HepG2 (cell line): Measurements from ENCODE around the gene TOLLIP. TPM values are rescaled to one million over a fixed set of nuclear protein-coding genes. Genes with fewer than 3 reads are reported as not detected.

ENCODE experiments used
- ATAC-seq: fragments of 200-7000 bp; cut with Tn5 transposase; 3 replicates; pipeline ENCODE4 v1.9.1; 2020; ENCODE audit warnings: mild to moderate bottlenecking, moderate library complexity
- BruUV-seq: library from RNA; stranded (reverse); fragments of 400-500 nt; replicated peaks from 2 replicates; lab custom pipeline; 2021; lab: Mats Ljungman, UMichigan
- CTCF ChIA-PET: fragments of 300-600 bp; formaldehyde crosslinking; extraction: SDS; loops from one replicate; lab custom pipeline; 2021; ENCODE audit warnings: low total read pairs, inconsistent platforms, low intra/inter-chr PET ratio; lab: Yijun Ruan, JAX
- POLR2A ChIA-PET: fragments of 350-600 bp; sonication (Branson Sonifier 250); formaldehyde crosslinking; loops from one replicate; lab custom pipeline; 2020; ENCODE audit warnings: antibody characterized with exemption, inconsistent platforms; lab: Yijun Ruan, JAX
- DNase-seq: peaks from one replicate; pipeline ENCODE4 v3.0.0-alpha.2; 2015; ENCODE audit warnings: low spot score
- FAIRE-seq: peaks from 3 replicates; lab custom pipeline; 2011; peaks lifted over from hg19 to GRCh38; lab: Jason Lieb, UNC
- H2AFZ ChIP-seq: one replicate; pipeline ENCODE4 v1.6.1; 2011; ENCODE audit warnings: low read length, inconsistent platforms
- H3K27ac ChIP-seq: fragments of 300-600 bp; 3 replicates; pipeline ENCODE4 v1.8.0; 2011; ENCODE audit warnings: mixed run types, mild to moderate bottlenecking, mixed read lengths, low read length, inconsistent platforms; ENCODE audit not compliant: insufficient read depth; ENCODE audit errors: extremely low read length
- H3K27me3 ChIP-seq, 2 experiments: fragments of 200-600 bp in 1 of 2; 2 replicates in 1 of 2; 3 replicates in 1 of 2; pipeline versions ENCODE4 v1.6.0 to v1.8.0; 2011; ENCODE audit warnings: low read length in 2 of 2, mild to moderate bottlenecking in 2 of 2, moderate library complexity in 2 of 2, inconsistent platforms in 1 of 2; ENCODE audit not compliant: insufficient read depth in 2 of 2, control insufficient read depth in 1 of 2
- H3K36me3 ChIP-seq, 2 experiments: fragments of 200-600 bp in 1 of 2; replicated peaks in 1 of 2; 2 replicates in 1 of 2; 3 replicates in 1 of 2; pipeline versions ENCODE4 v1.5.1 to v1.8.0; 2011; ENCODE audit warnings: low read length in 2 of 2, inconsistent platforms in 1 of 2; ENCODE audit not compliant: insufficient read depth in 2 of 2, control insufficient read depth in 1 of 2
- H3K4me1 ChIP-seq: 2 replicates; pipeline ENCODE4 v1.5.1; 2012; ENCODE audit warnings: low read length, inconsistent platforms; ENCODE audit not compliant: insufficient read depth
- H3K4me2 ChIP-seq: 2 replicates; pipeline ENCODE4 v1.6.0; 2011; ENCODE audit warnings: low read depth, low read length, inconsistent platforms
- H3K4me3 ChIP-seq, 3 experiments: fragments of 200-600 bp in 1 of 3; sonication (generic), shearing (Covaris generic) in 1 of 3; replicated peaks in 1 of 3; 2 replicates each; pipeline ENCODE4 v1.5.1; 2011 to 2016; ENCODE audit warnings: low read length in 3 of 3, inconsistent platforms in 2 of 3, low read depth in 2 of 3, mild to moderate bottlenecking in 2 of 3, control low read depth in 1 of 3, mixed read lengths in 1 of 3; ENCODE audit not compliant: insufficient read depth in 1 of 3
- H3K79me2 ChIP-seq: one replicate; pipeline ENCODE4 v1.6.1; 2011; ENCODE audit warnings: low read length, inconsistent platforms; ENCODE audit not compliant: insufficient read depth
- H3K9ac ChIP-seq: 2 replicates; pipeline ENCODE4 v1.6.0; 2011; ENCODE audit warnings: mild to moderate bottlenecking, low read depth, low read length, inconsistent platforms; ENCODE audit not compliant: insufficient read depth
- H3K9me3 ChIP-seq: 2 replicates; pipeline ENCODE4 v1.5.1; 2012; ENCODE audit warnings: mild to moderate bottlenecking, low read length
- H4K20me1 ChIP-seq: 2 replicates; pipeline ENCODE4 v1.6.0; 2011; ENCODE audit warnings: inconsistent platforms, mild to moderate bottlenecking, low read length, moderate library complexity; ENCODE audit not compliant: insufficient read depth
- DNMT1 ChIP-seq: sonication (generic); formaldehyde crosslinking; IDR thresholded peaks from 2 replicates; pipeline ENCODE4 v1.5.1; 2020; ENCODE audit warnings: mild to moderate bottlenecking, missing genetic modification reagents
- FOXO1 ChIP-seq: sonication (generic); formaldehyde crosslinking; IDR thresholded peaks from 2 replicates; pipeline ENCODE4 v1.4.0; 2020; ENCODE audit warnings: missing genetic modification reagents
- FOXP1 ChIP-seq, 2 experiments: fragments of 450-650 bp in 1 of 2; IDR thresholded peaks; 2 replicates each; pipeline ENCODE4 v1.6.1; 2017 to 2018; ENCODE audit warnings: antibody characterized with exemption in 1 of 2
- HNRNPL ChIP-seq: fragments of 200-400 bp; formaldehyde crosslinking; IDR thresholded peaks from 2 replicates; pipeline ENCODE4 v1.6.1; 2017; ENCODE audit warnings: mild to moderate bottlenecking, low read depth, low read length
- KDM5B ChIP-seq: sonication (generic); formaldehyde crosslinking; IDR thresholded peaks from 2 replicates; pipeline ENCODE4 v1.4.0; 2020; ENCODE audit warnings: missing genetic modification reagents, mild to moderate bottlenecking, borderline replicate concordance
- MYPOP ChIP-seq: sonication (generic); formaldehyde crosslinking; IDR thresholded peaks from 2 replicates; pipeline ENCODE4 v1.8.1; 2023; ENCODE audit warnings: mild to moderate bottlenecking, moderate library complexity, missing genetic modification reagents
- RBM39 ChIP-seq: fragments of 200-400 bp; formaldehyde crosslinking; IDR thresholded peaks from one replicate; pipeline ENCODE4 v1.6.1; 2018; ENCODE audit warnings: antibody characterized with exemption, mild to moderate bottlenecking, low read depth, low read length; ENCODE audit not compliant: poor library complexity, severe bottlenecking
- SAFB2 ChIP-seq: sonication (generic); formaldehyde crosslinking; IDR thresholded peaks from 2 replicates; pipeline ENCODE4 v1.5.1; 2020; ENCODE audit warnings: missing genetic modification reagents, low read depth, mild to moderate bottlenecking, borderline replicate concordance
- SNRNP70 ChIP-seq: fragments of 200-400 bp; formaldehyde crosslinking; IDR thresholded peaks from 2 replicates; pipeline ENCODE4 v1.6.1; 2017; ENCODE audit warnings: mild to moderate bottlenecking, low read depth, low read length, moderate library complexity
- SPEN ChIP-seq: sonication (generic); formaldehyde crosslinking; IDR thresholded peaks from 2 replicates; pipeline ENCODE4 v1.5.1; 2020; ENCODE audit warnings: low read depth, mild to moderate bottlenecking, missing genetic modification reagents
- THAP9 ChIP-seq: sonication (generic); formaldehyde crosslinking; IDR thresholded peaks from 2 replicates; pipeline ENCODE4; 2020; ENCODE audit warnings: missing genetic modification reagents, mild to moderate bottlenecking, borderline replicate concordance
- TRIM22 ChIP-seq: fragments of 450-650 bp; IDR thresholded peaks from 2 replicates; pipeline ENCODE4 v1.6.1; 2017
- ZFX ChIP-seq: sonication (generic); formaldehyde crosslinking; IDR thresholded peaks from 2 replicates; pipeline ENCODE4 v1.4.0; 2020; ENCODE audit warnings: mild to moderate bottlenecking, low read depth, missing genetic modification reagents, moderate library complexity
- ZNF160 ChIP-seq: sonication (generic); formaldehyde crosslinking; IDR thresholded peaks from 2 replicates; pipeline ENCODE4 v1.8.0; 2022; ENCODE audit warnings: mild to moderate bottlenecking, inconsistent platforms, missing genetic modification reagents
- ZNF891 ChIP-seq: sonication (generic); formaldehyde crosslinking; IDR thresholded peaks from 2 replicates; pipeline ENCODE4 v1.5.0; 2020; ENCODE audit warnings: mild to moderate bottlenecking, missing genetic modification reagents
- WGBS: methylation state at CpG from one replicate; pipeline ENCODE4 v1.1.6; 2017; ENCODE audit warnings: low lambda C conversion rate; 5-methylcytosine and 5-hydroxymethylcytosine counted together
- in situ Hi-C: cut with HindIII; loops from 2 replicates; pipeline ENCODE4 v1.10.0; 2017; ENCODE audit warnings: low pct_unique_long_range_greater_than_20kb; ENCODE audit not compliant: extremely low pct_ligation_motif_present
- intact Hi-C: fragments of 100-400 bp; cut with micrococcal nuclease; formaldehyde crosslinking; loops from one replicate; pipeline ENCODE4 v1.10.0; 2022; ENCODE audit not compliant: unreplicated experiment
- polyA plus RNA-seq, 8 experiments: library from polyadenylated mRNA; depleted of rRNA in 3 of 8; stranded (reverse) in 7 of 8; unstranded in 1 of 8; fragments of >200 nt; fragmentation: Illumina TruSeq in 4 of 8; extraction: Trizol in 4 of 8; gene quantifications; 2 replicates each; pipeline versions ENCODE4 v1.2.1 to v1.2.3, GENCODE V29; 2011 to 2016; ENCODE audit warnings: low read depth in 4 of 8, missing spikeins in 1 of 8, mixed read lengths in 1 of 8; ENCODE audit not compliant: insufficient read depth in 1 of 8
- total RNA-seq, 5 experiments: library from RNA; depleted of rRNA; stranded (reverse); fragments of >200 nt; fragmentation: Illumina TruSeq; extraction: Trizol; gene quantifications; 2 replicates each; pipeline ENCODE4 v1.2.3, GENCODE V29; 2016; ENCODE audit warnings: low read depth in 1 of 5
- TF ChIP-seq, protein P1 (sequence below): IDR thresholded peaks from 2 replicates; pipeline ENCODE4 v1.6.1; 2016; ENCODE audit warnings: mild to moderate bottlenecking, missing biosample characterization, missing genetic modification reagents

The TOLLIP gene
- total and polyA plus RNA-seq, 2 of the 13 experiments (the other 11 are each of a cell fraction or from before 2014, with no cell fraction given) = 25.9 to 47.5 TPM

GRCh38 chr11:1303973-1304372 is 5.5 kb downstream of the TOLLIP start (continued):
- no peak for TF ChIP-seq SNRNP70
- TF ChIP-seq ZNF160 (CRISPR knock-in tag) = no peak

DNA sequence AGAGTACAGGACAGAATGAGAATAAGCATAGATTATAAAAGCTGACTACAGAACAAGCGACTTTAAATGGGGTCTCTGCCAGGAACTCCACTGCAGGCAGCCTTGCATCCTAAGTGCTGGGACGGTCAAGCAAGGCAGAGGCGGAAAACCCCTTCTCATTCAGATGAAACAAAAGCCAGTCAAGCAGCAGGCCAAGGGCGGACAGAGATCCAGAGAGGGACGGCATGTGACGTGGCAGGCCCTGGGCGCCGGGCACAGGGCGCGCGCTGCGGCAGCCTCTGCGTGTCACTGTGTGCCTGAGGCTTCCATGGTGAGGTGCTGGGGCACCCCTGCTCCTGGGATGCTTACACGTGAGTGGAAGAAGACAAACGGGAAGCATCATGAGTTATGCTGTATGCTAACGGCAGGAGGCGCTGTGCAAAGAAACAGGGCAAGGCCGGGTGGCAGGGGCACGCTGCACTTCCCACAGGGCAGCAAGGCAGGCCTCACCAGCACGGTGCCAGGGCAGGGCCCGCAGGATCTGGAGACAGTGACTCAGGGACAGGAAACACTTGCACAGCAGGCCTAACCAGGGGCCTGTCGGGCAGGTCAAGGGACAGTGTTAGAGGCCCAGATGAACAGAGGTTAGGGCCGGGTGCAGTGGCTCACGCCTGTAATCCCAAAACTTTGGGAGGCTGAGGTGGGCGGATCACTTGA is 6.2 kb downstream of the TOLLIP start:
- Histone ChIP-seq H3K4me1 (peaks cover 95% of the 10 kb centered on the region), H2AFZ (no peak overlapping the region), H3K4me2 (peak overlapping the region; percentile 64), H3K9ac (peak overlapping the region; percentile 39; the same call in 1 of the 2 replicates), H3K4me3 (peak overlapping the region in 1 of 3 experiments; percentile 44; a peak in 1 of 6 replicates), H3K27ac (peak overlapping the region; percentile 95), H3K36me3 (peaks cover 3 to 8% of the 10 kb centered on the region in 2 experiments; a peak in 3 of 5 replicates), H4K20me1 (no peaks in the 10 kb centered on the region), H3K79me2 (peaks cover 88% of the 10 kb centered on the region), H3K9me3 (no peaks in the 10 kb centered on the region), H3K27me3 (no peaks in the 10 kb centered on the region)
- ChIA-PET CTCF (no interaction called here), POLR2A (interaction anchor here (1.2 kb wide), 1 partner anchor 30 kb away, joined by 5 read pairs; no protein-coding TSS in a partner anchor)
- in situ Hi-C loops (no loop called here), intact Hi-C loops (loop anchor here (10.0 kb wide), 1 partner anchor 82 kb away; the partner anchor contains the start of gene BRSK2)
- WGBS = 79% methylated on average over 20 of the region's 25 CpGs
- DNase-seq (no peak), FAIRE-seq (no peak), ATAC-seq (no peak)
- no TSS peak for BruUV-seq
- TF ChIP-seq THAP9 (CRISPR knock-in tag) (no peak), MYPOP (CRISPR knock-in tag) (no peak), TRIM22 (no peak), SPEN (CRISPR knock-in tag) (peak; percentile 68), SAFB2 (0 out of 2 replicates have a peak, but pooled peaks have one; percentile 41), FOXP1 (IDR thresholded peaks at IDR 0.05) (no peak), FOXP1 (CRISPR knock-in tag; IDR thresholded peaks at IDR 0.05) (no peak), DNMT1 (CRISPR knock-in tag) (0 out of 2 replicates have a peak, but pooled peaks have one; percentile 59), RBM39 (peak; percentile 44), KDM5B (CRISPR knock-in tag) (peak; percentile 41; the same call in 1 of the 2 replicates), ZNF891 (CRISPR knock-in tag) (0 out of 2 replicates have a peak, but pooled peaks have one; percentile 69), FOXO1 (CRISPR knock-in tag) (0 out of 2 replicates have a peak, but pooled peaks have one; percentile 12), ZFX (CRISPR knock-in tag) (peak; percentile 68), HNRNPL (peak; percentile 99)
- TF ChIP-seq, protein P1, sequence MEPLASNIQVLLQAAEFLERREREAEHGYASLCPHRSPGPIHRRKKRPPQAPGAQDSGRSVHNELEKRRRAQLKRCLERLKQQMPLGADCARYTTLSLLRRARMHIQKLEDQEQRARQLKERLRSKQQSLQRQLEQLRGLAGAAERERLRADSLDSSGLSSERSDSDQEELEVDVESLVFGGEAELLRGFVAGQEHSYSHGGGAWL (CRISPR knock-in tag) = 0 out of 2 replicates have a peak, but pooled peaks have one; percentile 40
